GM10266 (cell line): ENCODE measurements around the gene RNF220.

Experiments
- DNase-seq: peaks from one replicate; pipeline ENCODE4 v3.0.0; 2012; ENCODE audit errors: extremely low spot score
- TF ChIP-seq, protein P1 (sequence below): IDR thresholded peaks from 2 replicates; pipeline ENCODE4 v1.5.1; 2012; ENCODE audit warnings: mild to moderate bottlenecking, low read depth; ENCODE audit not compliant: control insufficient read depth, insufficient read depth; ENCODE audit errors: missing control alignments

The RNF220 gene

GRCh38 chr1:44565833-44566232, 160.8 kb downstream of the RNF220 start:
- TF ChIP-seq, protein P1, sequence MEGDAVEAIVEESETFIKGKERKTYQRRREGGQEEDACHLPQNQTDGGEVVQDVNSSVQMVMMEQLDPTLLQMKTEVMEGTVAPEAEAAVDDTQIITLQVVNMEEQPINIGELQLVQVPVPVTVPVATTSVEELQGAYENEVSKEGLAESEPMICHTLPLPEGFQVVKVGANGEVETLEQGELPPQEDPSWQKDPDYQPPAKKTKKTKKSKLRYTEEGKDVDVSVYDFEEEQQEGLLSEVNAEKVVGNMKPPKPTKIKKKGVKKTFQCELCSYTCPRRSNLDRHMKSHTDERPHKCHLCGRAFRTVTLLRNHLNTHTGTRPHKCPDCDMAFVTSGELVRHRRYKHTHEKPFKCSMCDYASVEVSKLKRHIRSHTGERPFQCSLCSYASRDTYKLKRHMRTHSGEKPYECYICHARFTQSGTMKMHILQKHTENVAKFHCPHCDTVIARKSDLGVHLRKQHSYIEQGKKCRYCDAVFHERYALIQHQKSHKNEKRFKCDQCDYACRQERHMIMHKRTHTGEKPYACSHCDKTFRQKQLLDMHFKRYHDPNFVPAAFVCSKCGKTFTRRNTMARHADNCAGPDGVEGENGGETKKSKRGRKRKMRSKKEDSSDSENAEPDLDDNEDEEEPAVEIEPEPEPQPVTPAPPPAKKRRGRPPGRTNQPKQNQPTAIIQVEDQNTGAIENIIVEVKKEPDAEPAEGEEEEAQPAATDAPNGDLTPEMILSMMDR = no peak
- no peak for DNase-seq

DNA sequence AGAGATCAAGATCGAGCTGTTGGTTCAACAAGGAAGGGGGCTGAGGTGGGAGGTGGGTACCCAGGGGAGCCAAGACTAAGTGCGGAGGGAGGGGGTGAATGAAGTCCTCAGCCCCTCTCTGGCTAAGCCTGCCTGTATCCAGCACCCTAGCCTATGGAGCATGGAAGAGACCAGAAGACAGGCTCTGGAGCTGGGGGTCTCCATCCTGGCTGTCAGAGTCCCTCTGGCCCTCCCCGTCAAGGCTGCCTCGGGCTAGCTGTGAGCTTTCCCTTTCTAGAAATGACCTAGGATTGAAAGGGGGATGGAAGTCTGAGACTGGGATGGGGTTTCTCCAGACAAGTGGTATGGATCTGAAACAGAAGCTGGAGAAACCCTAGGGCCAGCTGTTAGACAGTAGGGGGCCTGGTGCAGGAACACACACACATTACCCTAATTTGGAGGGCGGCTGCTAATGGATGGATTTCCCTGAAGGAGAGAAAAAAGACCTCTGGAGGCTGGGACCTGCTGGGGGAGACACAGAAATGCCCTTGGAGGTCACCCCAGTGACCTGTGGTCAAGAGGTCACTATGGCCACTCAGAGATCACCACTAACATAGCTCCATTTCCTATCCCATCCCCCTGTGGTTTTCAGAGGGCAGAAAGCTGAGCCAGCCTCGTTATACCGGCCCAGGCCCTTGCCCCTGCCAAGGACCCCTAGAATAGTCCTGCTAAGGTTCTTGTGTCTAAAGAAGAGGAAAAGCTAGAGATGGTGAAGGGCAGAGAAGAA, 161.4 kb downstream of the RNF220 start:
- TF ChIP-seq, protein P1 = no peak
- no peak for DNase-seq

DNA sequence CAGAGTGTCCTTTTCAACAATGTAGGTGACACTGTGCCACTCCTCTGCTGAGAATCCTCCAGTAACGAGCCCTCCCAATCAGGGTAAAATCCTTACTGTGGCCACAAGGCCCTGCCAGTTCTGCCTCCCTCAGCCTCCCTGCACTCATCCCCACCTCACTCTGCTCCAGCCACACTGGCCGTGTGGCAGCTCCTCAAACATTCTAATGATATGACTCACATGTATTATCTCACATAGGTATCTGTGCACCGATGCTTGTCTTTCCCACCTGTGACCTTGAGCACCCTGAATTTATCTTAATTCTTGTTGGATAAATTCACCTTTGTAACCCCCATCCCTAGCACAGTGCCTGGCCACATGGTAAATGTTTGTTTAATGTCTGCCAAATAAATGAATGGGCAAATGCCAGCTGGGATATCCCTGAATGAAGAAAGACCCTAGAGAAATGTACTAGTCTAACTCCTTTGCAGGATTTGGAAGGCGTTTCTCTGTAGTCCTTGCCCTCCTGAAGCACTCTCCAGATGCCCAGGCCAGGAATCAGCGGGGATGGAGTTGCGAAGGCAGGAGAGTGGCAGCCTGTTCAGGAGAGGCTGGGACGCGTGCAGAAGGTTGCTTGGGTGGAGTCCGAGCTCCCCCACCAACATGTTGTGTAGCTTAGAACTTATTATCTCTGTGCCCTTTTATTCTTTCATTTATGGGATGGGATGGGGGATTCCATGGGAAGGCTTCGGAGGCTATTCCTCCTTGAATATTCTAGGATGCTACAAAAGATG, 163.3 kb downstream of the RNF220 start:
- TF ChIP-seq, protein P1 = no peak

DNA sequence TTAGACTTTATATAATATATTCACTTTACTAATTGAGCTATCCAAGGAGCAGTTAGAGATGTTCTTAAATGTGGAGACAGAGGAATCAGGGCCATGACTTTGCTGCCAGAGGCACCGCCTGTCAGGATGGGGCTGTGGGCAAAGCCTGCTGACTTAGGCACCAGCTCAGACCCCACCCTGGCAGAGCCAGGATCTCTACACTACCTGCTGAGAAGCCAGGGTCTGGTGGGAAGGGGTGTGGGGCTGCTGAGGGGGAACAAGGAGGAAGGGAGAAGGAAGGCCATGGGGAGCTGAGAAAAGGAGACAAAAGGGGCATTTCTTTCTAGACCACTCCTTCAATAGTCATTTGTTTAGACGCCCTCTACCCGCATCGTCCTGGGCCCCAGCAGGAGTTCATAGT, 164.4 kb downstream of the RNF220 start:
- DNase-seq = no peak
- TF ChIP-seq, protein P1 = no peak

More for the DNA sequence above, 163.3 kb downstream of the RNF220 start:
- no peak for DNase-seq

- TF ChIP-seq, protein P1 = peak; percentile 58
- peak; percentile 51 for DNase-seq
Measured at GRCh38 chr1:44571712-44572571, 166.9 kb downstream of the RNF220 start.

DNA sequence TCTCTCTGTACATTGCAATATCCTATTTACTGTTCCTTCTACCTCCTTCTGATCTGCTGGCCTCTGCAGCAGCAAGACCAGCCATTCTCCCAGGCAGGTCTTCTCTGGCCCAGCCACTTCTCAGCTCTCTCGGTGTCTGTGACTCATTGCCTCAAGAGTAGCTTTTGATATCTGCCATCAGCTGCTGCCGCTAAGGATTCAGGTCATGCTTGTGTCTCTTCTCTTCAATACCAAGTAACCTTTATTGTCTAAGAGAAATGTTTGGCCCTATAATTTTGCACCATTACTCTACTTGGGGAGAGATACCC, 167.5 kb downstream of the RNF220 start:
- TF ChIP-seq, protein P1 = no peak
- DNase-seq = no peak
